WTC11 (cell line): ENCODE data around the gene PRRG1.

Source experiments
- CREB1 ChIP-seq: sonication (generic); formaldehyde crosslinking; IDR thresholded peaks from 2 replicates; pipeline ENCODE4 v1.8.0; 2023; ENCODE audit warnings: mild to moderate bottlenecking, missing genetic modification reagents
- JUN ChIP-seq: sonication (generic); formaldehyde crosslinking; IDR thresholded peaks from 2 replicates; pipeline ENCODE4 v1.8.0; 2023; ENCODE audit warnings: mild to moderate bottlenecking, missing genetic modification reagents
- MAX ChIP-seq: sonication (generic); formaldehyde crosslinking; IDR thresholded peaks from 2 replicates; pipeline ENCODE4 v1.8.0; 2022; ENCODE audit warnings: mild to moderate bottlenecking, missing genetic modification reagents
- NFE2L1 ChIP-seq: sonication (generic); formaldehyde crosslinking; IDR thresholded peaks from 2 replicates; pipeline ENCODE4 v1.8.1; 2023; ENCODE audit warnings: missing genetic modification reagents
- NR1H2 ChIP-seq: sonication (generic); formaldehyde crosslinking; IDR thresholded peaks from 2 replicates; pipeline ENCODE4 v1.9.0; 2021; ENCODE audit warnings: mild to moderate bottlenecking, moderate library complexity, missing genetic modification reagents
- NR3C1 ChIP-seq: sonication (generic); formaldehyde crosslinking; conservative IDR thresholded peaks from 2 replicates; pipeline ENCODE4 v1.8.1; 2023; ENCODE audit warnings: low read depth, mild to moderate bottlenecking, missing genetic modification reagents
- SP1 ChIP-seq: sonication (generic); formaldehyde crosslinking; conservative IDR thresholded peaks from 2 replicates; pipeline ENCODE4 v1.8.1; 2022; ENCODE audit warnings: missing genetic modification reagents
- TEAD1 ChIP-seq: sonication (generic); formaldehyde crosslinking; IDR thresholded peaks from 2 replicates; pipeline ENCODE4 v1.8.0; 2022; ENCODE audit warnings: mild to moderate bottlenecking, missing genetic modification reagents
- TF ChIP-seq, protein P1 (sequence below): sonication (generic); formaldehyde crosslinking; IDR thresholded peaks from 2 replicates; pipeline ENCODE4 v1.8.1; 2022; ENCODE audit warnings: low read depth, mild to moderate bottlenecking, moderate library complexity, missing genetic modification reagents, borderline replicate concordance
- TF ChIP-seq, protein P2 (sequence below): fragments of 200-600 bp; IDR thresholded peaks from 2 replicates; pipeline ENCODE4 v1.8.0; 2022; ENCODE audit warnings: antibody characterized with exemption
- TF ChIP-seq, protein P3 (sequence below): sonication (generic); formaldehyde crosslinking; IDR thresholded peaks from 2 replicates; pipeline ENCODE4 v1.8.1; 2023; ENCODE audit warnings: mild to moderate bottlenecking, missing genetic modification reagents, moderate library complexity
- TF ChIP-seq, protein P4 (sequence below): sonication (generic); formaldehyde crosslinking; IDR thresholded peaks from 2 replicates; pipeline ENCODE4 v1.8.0; 2022; ENCODE audit warnings: mild to moderate bottlenecking, missing genetic modification reagents

- TF ChIP-seq, protein P1, sequence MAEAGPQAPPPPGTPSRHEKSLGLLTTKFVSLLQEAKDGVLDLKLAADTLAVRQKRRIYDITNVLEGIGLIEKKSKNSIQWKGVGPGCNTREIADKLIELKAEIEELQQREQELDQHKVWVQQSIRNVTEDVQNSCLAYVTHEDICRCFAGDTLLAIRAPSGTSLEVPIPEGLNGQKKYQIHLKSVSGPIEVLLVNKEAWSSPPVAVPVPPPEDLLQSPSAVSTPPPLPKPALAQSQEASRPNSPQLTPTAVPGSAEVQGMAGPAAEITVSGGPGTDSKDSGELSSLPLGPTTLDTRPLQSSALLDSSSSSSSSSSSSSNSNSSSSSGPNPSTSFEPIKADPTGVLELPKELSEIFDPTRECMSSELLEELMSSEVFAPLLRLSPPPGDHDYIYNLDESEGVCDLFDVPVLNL: no peak
- no peak for TF ChIP-seq MAX (CRISPR knock-in tag)
- no peak for TF ChIP-seq TEAD1 (CRISPR knock-in tag)
- no peak for TF ChIP-seq CREB1
- TF ChIP-seq, protein P2, sequence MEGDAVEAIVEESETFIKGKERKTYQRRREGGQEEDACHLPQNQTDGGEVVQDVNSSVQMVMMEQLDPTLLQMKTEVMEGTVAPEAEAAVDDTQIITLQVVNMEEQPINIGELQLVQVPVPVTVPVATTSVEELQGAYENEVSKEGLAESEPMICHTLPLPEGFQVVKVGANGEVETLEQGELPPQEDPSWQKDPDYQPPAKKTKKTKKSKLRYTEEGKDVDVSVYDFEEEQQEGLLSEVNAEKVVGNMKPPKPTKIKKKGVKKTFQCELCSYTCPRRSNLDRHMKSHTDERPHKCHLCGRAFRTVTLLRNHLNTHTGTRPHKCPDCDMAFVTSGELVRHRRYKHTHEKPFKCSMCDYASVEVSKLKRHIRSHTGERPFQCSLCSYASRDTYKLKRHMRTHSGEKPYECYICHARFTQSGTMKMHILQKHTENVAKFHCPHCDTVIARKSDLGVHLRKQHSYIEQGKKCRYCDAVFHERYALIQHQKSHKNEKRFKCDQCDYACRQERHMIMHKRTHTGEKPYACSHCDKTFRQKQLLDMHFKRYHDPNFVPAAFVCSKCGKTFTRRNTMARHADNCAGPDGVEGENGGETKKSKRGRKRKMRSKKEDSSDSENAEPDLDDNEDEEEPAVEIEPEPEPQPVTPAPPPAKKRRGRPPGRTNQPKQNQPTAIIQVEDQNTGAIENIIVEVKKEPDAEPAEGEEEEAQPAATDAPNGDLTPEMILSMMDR: no peak
- TF ChIP-seq SP1 (CRISPR knock-in tag): no peak
- TF ChIP-seq, protein P3, sequence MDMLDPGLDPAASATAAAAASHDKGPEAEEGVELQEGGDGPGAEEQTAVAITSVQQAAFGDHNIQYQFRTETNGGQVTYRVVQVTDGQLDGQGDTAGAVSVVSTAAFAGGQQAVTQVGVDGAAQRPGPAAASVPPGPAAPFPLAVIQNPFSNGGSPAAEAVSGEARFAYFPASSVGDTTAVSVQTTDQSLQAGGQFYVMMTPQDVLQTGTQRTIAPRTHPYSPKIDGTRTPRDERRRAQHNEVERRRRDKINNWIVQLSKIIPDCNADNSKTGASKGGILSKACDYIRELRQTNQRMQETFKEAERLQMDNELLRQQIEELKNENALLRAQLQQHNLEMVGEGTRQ: no peak
- no peak for TF ChIP-seq NR1H2 (CRISPR knock-in tag)
- TF ChIP-seq, protein P4, sequence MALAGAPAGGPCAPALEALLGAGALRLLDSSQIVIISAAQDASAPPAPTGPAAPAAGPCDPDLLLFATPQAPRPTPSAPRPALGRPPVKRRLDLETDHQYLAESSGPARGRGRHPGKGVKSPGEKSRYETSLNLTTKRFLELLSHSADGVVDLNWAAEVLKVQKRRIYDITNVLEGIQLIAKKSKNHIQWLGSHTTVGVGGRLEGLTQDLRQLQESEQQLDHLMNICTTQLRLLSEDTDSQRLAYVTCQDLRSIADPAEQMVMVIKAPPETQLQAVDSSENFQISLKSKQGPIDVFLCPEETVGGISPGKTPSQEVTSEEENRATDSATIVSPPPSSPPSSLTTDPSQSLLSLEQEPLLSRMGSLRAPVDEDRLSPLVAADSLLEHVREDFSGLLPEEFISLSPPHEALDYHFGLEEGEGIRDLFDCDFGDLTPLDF (CRISPR knock-in tag): no peak
- no peak for TF ChIP-seq JUN (CRISPR knock-in tag)
- TF ChIP-seq NFE2L1 (CRISPR knock-in tag): no peak
- no peak for TF ChIP-seq NR3C1 (CRISPR knock-in tag)
Measured at GRCh38 chrX:37302569-37302968, 46.6 kb upstream of the PRRG1 start.
